ENCODE results near the gene GDPGP1. TPM values are rescaled to one million over a fixed set of nuclear protein-coding genes. Genes with fewer than 3 reads are reported as not detected.

The GDPGP1 gene
- total RNA-seq, 2 donors from 2014 or later: 4.8 to 5.4 TPM

DNA sequence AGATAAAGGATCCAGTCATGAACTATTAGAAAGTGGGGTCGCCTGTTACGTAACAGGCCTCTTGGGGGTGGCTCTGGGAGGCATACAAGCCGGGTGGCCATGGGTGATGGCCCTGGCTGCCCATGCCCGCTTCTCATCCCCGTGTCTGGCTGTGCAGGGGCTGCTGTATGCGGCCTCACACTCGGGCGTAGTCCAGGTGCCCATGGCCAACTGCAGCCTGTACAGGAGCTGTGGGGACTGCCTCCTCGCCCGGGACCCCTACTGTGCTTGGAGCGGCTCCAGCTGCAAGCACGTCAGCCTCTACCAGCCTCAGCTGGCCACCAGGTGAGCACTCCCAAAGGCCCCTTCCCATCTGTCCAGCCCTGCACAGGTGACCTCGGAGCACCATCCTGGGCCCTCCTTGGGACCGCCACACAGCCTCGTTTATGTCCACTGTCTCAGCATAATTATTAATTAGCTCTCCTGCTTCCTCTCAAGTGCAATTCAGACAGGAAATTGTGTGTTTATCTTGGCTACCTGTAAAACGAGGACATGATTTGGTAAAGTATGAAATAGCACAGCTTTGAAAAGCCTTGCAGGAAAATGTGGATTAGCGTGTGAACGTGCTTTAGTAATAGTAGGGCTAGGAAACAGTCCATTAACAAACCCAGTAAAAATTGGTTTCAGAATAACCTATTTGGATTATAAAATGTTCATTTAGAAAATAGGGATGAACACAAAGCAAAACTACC lies 8.3 kb upstream of the GDPGP1 start:
- Mint-ChIP-seq H3K4me1 (no peaks in the 10 kb centered on the region), H3K9me3 (no peaks in the 10 kb centered on the region), H3K27ac (no peak overlapping the region), H3K36me3 (ENCODE audit: low read depth) (peaks cover 32% of the 10 kb centered on the region), H3K4me3 (no peak overlapping the region), H3K27me3 (ENCODE audit: insufficient read depth) (no peaks in the 10 kb centered on the region)
- Histone ChIP-seq H3K4me3 (ENCODE audit: low read length) (no peak overlapping the region), H3K27ac (ENCODE audit: low read depth, low read length) (no peak overlapping the region), H3K9ac (ENCODE audit: extremely low read depth, low read length, poor library complexity, severe bottlenecking) (no peak overlapping the region), H3K27me3 (ENCODE audit: control insufficient read depth, insufficient read depth, low read length, poor library complexity, severe bottlenecking) (no peaks in the 10 kb centered on the region), H3K4me1 (ENCODE audit: control insufficient read depth, insufficient read depth, low read length) (no peaks in the 10 kb centered on the region), H3K9me3 (ENCODE audit: control insufficient read depth, low read length) (no peaks in the 10 kb centered on the region), H3K36me3 (ENCODE audit: control insufficient read depth, insufficient read depth, low read length) (peaks cover 9% of the 10 kb centered on the region)
- 94 to 96% methylated on average over 15 to 18 of the region's 18 CpGs for WGBS, 2 experiments (ENCODE audit: insufficient coverage in 1 of 2, insufficient read length in 1 of 2)
- DNase-seq: no peak
- TF ChIP-seq, protein P1, sequence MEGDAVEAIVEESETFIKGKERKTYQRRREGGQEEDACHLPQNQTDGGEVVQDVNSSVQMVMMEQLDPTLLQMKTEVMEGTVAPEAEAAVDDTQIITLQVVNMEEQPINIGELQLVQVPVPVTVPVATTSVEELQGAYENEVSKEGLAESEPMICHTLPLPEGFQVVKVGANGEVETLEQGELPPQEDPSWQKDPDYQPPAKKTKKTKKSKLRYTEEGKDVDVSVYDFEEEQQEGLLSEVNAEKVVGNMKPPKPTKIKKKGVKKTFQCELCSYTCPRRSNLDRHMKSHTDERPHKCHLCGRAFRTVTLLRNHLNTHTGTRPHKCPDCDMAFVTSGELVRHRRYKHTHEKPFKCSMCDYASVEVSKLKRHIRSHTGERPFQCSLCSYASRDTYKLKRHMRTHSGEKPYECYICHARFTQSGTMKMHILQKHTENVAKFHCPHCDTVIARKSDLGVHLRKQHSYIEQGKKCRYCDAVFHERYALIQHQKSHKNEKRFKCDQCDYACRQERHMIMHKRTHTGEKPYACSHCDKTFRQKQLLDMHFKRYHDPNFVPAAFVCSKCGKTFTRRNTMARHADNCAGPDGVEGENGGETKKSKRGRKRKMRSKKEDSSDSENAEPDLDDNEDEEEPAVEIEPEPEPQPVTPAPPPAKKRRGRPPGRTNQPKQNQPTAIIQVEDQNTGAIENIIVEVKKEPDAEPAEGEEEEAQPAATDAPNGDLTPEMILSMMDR (conservative IDR thresholded peaks at IDR 0.05): no peak

DNA sequence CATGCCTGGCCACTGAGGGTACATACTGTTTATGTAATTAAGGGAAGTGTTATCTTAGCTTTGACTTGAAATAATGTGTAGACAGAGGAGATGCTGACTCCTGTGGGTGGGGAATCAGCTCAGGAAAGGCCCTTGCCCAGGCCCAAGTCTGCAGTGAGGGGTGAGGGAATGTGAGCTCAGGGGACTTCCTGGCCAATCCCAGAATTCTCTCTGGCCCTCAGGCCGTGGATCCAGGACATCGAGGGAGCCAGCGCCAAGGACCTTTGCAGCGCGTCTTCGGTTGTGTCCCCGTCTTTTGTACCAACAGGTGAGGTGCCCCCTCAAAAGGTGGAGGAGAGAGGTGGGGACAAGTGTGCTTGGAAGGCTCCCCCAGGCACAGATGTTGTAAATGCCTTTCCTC lies 6.7 kb upstream of the GDPGP1 start:
- no peak overlapping the region for H3K4me3 ChIP-seq (ENCODE audit: low read length)
- peaks cover 25% of the 10 kb centered on the region for H3K36me3 Mint-ChIP-seq (ENCODE audit: low read depth)
- H3K4me1 ChIP-seq (ENCODE audit: control insufficient read depth, insufficient read depth, low read length): no peaks in the 10 kb centered on the region
- H3K9ac ChIP-seq (ENCODE audit: extremely low read depth, low read length, poor library complexity, severe bottlenecking): no peak overlapping the region
- DNase-seq: no peak
- no peaks in the 10 kb centered on the region for H3K27me3 ChIP-seq (ENCODE audit: control insufficient read depth, insufficient read depth, low read length, poor library complexity, severe bottlenecking)
- H3K9me3 Mint-ChIP-seq: no peaks in the 10 kb centered on the region
- WGBS, 2 experiments (ENCODE audit: insufficient coverage in 1 of 2, insufficient read length in 1 of 2): 89 to 96% methylated on average over 3 to 7 of the region's 7 CpGs
- no peaks in the 10 kb centered on the region for H3K9me3 ChIP-seq (ENCODE audit: control insufficient read depth, low read length)
- H3K27me3 Mint-ChIP-seq (ENCODE audit: insufficient read depth): no peaks in the 10 kb centered on the region
- peaks cover 9% of the 10 kb centered on the region for H3K36me3 ChIP-seq (ENCODE audit: control insufficient read depth, insufficient read depth, low read length)
- no peak overlapping the region for H3K27ac ChIP-seq (ENCODE audit: low read depth, low read length)
- no peak overlapping the region for H3K27ac Mint-ChIP-seq
- H3K4me3 Mint-ChIP-seq: no peak overlapping the region
- TF ChIP-seq, protein P1 (conservative IDR thresholded peaks at IDR 0.05): no peak
- H3K4me1 Mint-ChIP-seq: no peaks in the 10 kb centered on the region

DNA sequence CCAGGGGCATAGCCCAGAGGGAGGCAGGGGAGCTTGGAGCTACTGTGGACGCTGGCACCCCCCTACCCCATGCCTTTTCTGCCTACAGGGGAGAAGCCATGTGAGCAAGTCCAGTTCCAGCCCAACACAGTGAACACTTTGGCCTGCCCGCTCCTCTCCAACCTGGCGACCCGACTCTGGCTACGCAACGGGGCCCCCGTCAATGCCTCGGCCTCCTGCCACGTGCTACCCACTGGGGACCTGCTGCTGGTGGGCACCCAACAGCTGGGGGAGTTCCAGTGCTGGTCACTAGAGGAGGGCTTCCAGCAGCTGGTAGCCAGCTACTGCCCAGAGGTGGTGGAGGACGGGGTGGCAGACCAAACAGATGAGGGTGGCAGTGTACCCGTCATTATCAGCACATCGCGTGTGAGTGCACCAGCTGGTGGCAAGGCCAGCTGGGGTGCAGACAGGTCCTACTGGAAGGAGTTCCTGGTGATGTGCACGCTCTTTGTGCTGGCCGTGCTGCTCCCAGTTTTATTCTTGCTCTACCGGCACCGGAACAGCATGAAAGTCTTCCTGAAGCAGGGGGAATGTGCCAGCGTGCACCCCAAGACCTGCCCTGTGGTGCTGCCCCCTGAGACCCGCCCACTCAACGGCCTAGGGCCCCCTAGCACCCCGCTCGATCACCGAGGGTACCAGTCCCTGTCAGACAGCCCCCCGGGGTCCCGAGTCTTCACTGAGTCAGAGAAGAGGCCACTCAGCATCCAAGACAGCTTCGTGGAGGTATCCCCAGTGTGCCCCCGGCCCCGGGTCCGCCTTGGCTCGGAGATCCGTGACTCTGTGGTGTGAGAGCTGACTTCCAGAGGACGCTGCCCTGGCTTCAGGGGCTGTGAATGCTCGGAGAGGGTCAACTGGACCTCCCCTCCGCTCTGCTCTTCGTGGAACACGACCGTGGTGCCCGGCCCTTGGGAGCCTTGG lies 5.9 kb upstream of the GDPGP1 start:
- Histone ChIP-seq H3K9me3 (ENCODE audit: control insufficient read depth, low read length) (no peaks in the 10 kb centered on the region), H3K4me1 (ENCODE audit: control insufficient read depth, insufficient read depth, low read length) (no peaks in the 10 kb centered on the region), H3K27me3 (ENCODE audit: control insufficient read depth, insufficient read depth, low read length, poor library complexity, severe bottlenecking) (no peaks in the 10 kb centered on the region), H3K27ac (ENCODE audit: low read depth, low read length) (no peak overlapping the region), H3K9ac (ENCODE audit: extremely low read depth, low read length, poor library complexity, severe bottlenecking) (no peak overlapping the region), H3K36me3 (ENCODE audit: control insufficient read depth, insufficient read depth, low read length) (peaks cover 9% of the 10 kb centered on the region), H3K4me3 (ENCODE audit: low read length) (no peak overlapping the region)
- H3K27ac Mint-ChIP-seq: no peak overlapping the region
- H3K9me3 Mint-ChIP-seq: no peaks in the 10 kb centered on the region
- TF ChIP-seq, protein P1 (conservative IDR thresholded peaks at IDR 0.05): no peak
- peaks cover 3% of the 10 kb centered on the region for H3K4me1 Mint-ChIP-seq
- H3K27me3 Mint-ChIP-seq (ENCODE audit: insufficient read depth): no peaks in the 10 kb centered on the region
- DNase-seq: no peak
- 93 to 99% methylated on average over 23 to 38 of the region's 38 CpGs for WGBS, 2 experiments (ENCODE audit: insufficient coverage in 1 of 2, insufficient read length in 1 of 2)
- no peak overlapping the region for H3K4me3 Mint-ChIP-seq
- peaks cover 25% of the 10 kb centered on the region for H3K36me3 Mint-ChIP-seq (ENCODE audit: low read depth)

All from endodermal cell (in vitro differentiated cells).